GM18951 (cell line): Measurements from ENCODE around the gene HPS3.

ENCODE experiments used
- POLR2A ChIP-seq: IDR thresholded peaks from 4 replicates; pipeline ENCODE4 v1.6.1; 2011; ENCODE audit warnings: mild to moderate bottlenecking; ENCODE audit not compliant: insufficient read length, insufficient read depth; ENCODE audit errors: extremely low read depth
- in situ Hi-C: fragments of 300-500 bp; cut with MboI; formaldehyde crosslinking; loops from one replicate; pipeline ENCODE4 v1.12.0; 2022; ENCODE audit warnings: low sequenced_read_pairs, mixed read lengths, inconsistent platforms; ENCODE audit not compliant: unreplicated experiment

The HPS3 gene

DNA sequence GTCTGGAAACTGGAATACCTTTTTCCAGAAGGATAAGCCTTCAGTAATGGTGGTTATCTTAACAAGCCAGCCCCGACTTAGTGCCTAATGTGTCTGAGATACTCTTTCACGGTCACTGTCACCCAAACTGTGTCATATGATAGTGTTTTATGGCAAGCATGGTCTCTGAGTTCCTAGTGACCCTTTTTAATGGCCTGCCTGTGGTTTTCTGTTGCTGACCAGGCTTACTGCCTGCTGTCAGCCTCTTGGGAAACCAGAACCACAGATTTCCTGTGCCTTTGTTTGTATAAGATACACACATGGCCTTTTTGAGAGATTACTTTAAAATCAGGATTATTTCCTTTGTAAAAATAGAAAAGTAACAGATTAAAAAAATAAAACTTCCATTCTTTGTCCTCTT lies 22.4 kb downstream of the HPS3 start:
- in situ Hi-C loops: no loop called here
- TF ChIP-seq POLR2A: no peak

DNA sequence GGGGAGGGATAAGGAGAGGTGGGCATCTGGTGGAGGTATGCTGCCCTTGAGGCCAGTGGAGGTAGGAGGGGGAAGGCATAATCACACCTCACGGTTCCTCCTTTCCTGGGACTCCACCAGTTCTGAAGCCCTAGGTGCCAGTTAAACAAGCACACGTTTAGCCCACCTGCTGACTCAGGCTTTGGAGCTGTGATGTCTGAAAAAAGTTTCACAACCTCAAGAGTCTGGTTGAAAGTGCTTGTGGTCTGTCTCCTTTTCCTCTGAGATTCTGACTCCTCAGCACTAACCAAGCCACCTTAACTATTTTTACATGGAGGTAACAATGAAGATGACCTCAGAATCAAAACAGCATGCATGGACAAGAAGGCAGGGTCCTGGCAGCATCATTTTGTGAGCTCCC lies 23.0 kb downstream of the HPS3 start:
- in situ Hi-C loops: no loop called here
- no peak for TF ChIP-seq POLR2A

DNA sequence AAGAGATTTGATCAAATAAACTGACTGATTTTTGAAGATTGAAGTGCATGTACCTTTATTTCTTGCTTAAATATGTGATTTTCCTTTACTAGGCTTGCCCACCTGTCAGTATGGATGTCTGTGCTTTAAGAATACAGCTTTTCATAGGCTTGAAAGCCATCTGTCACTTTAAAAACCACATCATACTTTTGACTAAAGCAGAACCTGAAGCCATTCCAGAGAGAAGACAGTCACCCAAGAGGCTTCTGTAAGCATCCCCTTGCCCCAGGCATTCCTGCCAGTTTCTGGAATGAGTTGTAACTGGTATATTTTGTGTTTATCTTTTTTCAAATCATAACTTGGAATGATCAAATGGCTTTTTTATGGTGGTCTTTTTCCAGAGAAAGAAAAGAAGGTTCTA lies 24.0 kb downstream of the HPS3 start:
- no peak for TF ChIP-seq POLR2A
- in situ Hi-C loops: no loop called here

DNA sequence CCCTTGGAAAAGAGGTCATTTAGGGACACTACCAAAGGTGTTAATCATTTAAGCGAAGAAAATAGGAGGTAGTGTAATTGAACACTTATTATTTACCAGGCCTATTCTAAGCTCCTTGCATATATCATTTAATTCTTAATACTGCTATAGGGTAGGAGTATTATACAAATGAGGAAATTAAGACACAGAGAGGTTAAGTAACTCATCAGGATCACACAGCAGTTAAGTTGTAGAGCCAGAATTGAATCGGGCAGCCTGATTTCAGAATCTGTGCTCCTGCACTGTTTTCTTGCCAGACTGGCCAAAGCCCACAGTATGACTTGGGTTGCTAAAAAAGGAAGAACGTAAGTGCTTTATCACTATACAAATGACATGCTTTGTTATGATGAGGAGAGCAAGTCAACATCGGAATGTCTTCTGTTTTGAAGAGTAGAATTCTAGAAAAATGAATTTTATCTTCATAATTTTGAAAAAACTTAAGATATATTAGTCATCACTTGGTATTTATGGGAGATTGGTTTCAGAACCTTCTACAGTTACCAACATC lies 31.4 kb downstream of the HPS3 start:
- in situ Hi-C loops: no loop called here
- TF ChIP-seq POLR2A: no peak

DNA sequence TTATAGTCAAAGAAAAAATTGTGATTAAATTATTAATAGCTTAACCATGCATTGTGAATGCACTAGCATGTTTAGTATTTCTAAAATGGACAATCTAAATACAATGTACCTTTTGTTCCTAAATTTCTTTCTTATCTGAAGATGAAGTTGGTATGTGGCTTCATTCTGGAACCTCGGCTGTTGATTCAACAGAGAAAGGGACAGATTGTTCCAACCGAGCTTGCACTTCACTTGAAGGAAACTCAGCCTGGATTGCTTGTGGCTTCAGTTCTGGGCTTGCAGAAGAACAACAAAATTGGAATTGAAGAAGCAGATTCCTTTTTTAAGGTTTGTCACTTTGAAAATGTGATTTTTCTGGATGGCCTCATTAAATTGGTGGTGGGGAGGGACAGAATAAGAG lies 32.6 kb downstream of the HPS3 start:
- in situ Hi-C loops: no loop called here
- no peak for TF ChIP-seq POLR2A

DNA sequence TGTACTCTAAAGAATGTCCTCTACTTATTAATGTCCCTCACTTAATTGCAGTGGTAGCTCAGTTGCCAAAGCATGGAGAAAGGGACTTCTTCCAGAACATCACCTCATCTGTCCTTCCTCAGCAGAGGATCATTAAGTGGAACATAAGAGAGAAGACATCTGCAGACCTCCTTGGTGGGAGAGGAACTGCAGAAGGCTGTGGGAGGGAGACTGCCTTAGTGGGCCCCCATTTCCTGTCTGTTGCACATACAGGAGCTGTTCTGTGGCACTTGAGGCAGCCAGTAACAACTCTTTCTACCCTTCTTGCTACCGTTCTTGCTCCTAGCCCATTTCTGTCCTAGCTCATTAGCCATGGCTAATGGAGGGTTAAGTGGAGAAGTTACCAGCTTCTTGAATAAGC lies 33.6 kb downstream of the HPS3 start:
- in situ Hi-C loops: no loop called here
- TF ChIP-seq POLR2A: no peak

DNA sequence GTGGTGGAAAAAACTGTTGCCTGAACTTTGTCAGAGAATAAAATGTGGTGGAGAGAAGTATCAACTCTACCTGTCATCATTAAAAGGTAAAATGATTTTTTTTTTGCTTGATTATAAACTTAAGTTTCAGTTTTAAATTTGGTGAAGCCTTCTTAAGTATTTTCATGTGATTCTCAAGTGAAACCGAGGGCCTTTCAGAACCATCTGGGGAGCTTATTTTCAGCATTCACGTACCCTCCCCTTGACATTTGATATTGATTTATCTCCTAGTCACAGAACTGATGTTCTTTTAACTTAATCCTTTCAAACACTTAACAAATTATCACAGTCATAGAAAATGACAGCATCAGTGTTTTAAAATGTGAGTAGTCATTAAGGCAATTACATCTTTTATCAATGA lies 38.5 kb downstream of the HPS3 start:
- in situ Hi-C loops: no loop called here
- no peak for TF ChIP-seq POLR2A

DNA sequence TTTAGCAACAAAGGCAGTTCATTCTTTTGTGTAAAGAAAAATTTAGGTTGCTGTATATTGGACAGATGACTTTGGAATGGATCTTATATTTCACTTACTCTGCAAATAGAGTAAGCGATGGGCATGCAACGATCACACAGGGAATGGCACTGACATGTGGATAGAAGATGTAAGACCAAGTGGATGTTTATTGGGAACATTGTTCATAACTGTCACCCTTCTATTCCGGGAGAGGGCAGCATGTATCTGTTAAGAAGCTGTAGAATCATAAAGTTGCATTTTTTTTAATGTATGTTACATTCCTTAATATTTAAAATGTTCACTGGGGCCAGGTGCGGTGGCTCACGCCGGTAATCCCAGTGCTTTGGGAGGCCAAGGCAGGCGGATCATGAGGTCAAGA lies 41.2 kb downstream of the HPS3 start:
- in situ Hi-C loops: no loop called here
- TF ChIP-seq POLR2A: no peak

DNA sequence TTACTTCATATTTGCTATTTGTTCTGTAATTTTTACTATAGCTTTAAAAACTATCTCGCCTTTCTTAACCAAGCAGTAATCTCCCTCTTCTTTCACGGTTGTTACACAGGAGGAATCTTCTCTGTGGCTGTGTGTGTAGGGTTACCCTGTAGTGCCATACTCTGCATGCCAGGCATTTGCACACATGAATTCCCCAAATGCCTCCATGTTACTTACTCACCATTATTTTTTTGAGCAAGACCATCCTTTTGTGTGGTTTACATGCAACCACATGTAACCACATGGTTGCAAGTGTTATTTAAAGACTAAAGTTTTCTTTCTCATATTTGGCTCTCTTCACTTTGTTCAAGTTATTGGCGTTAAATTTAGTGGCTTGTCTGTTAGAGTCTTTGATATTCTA lies 45.5 kb downstream of the HPS3 start:
- no peak for TF ChIP-seq POLR2A
- in situ Hi-C loops: no loop called here

DNA sequence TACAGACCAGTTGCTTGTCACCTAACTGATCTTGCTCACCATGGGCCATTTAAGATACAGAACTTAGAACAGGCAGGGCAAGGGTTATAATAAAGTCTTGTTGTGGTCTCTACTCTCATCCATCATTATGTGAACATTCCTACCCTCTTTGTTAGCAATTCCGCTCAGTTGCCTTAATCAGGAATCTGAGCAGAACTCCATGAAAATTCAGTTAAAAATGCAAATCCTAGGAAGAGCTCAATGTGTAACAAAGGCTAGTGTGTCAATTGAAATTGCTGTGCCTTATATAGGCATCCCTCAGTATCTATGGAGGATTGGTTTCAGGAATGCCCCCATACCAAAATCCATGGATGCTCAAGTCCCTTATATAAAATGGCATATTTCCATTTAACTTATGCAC lies 47.7 kb downstream of the HPS3 start:
- in situ Hi-C loops: no loop called here
- TF ChIP-seq POLR2A: no peak

DNA sequence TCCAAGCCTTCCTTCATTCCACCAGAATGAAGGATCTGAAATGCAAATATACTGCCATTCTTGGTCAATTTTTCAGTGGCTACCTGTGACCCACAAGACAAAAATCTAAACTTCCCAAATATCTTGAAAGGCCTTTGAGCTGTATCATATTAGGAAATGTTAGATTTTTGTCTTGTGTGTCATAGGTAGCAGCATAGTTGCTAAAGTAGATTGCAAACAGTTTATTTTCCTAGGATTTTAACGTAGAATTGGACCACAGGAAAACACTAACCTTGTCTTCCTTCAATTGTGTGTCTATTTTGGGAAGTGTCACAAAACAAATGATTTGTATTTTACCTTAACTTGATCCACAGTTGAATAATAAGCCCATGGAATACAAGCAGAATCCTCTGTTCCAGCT lies 49.8 kb downstream of the HPS3 start:
- in situ Hi-C loops: no loop called here
- TF ChIP-seq POLR2A: no peak

DNA sequence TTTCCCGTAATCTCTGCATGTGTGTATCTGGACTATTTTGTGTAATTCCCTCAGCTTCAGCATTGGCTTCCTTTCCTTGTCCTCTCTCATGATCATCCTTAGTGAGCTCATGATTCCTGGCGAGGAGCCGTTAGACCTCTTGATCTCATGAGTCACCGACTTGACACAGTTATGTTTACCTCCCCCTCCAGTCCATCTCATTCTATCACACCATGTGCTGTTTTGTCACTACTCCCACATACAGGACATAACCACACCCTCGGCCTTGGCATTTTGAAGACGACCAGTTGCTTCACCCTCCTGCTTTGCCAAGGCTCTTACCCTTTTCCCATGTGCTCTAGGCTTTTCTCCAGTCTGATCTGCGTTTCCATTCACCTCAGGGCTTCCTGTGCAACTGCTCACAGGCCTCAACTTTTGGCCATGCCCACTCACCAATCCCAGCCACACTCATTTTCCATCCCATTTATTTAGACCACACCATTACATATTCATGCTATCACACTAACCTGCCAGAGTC lies 50.7 kb downstream of the HPS3 start:
- in situ Hi-C loops: no loop called here
- no peak for TF ChIP-seq POLR2A

DNA sequence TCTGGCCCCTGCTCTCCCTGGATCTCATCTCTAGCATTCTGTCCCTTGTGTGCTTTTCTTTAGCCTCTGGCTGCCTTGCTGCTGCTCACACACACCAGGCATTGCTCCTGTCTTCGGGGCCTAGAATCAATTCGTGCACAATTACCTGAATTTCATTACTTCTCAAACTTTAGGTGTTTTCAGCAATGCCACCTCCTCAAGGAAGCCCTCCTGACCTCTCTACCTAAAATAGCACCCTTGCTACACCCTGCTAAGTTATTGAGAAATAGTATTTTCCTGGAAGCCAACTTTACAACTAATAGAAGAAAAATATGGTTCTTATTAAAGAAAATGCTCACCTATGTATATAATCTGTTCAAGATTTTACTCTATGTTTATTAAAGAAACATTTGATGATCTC lies 51.7 kb downstream of the HPS3 start:
- TF ChIP-seq POLR2A: no peak

DNA sequence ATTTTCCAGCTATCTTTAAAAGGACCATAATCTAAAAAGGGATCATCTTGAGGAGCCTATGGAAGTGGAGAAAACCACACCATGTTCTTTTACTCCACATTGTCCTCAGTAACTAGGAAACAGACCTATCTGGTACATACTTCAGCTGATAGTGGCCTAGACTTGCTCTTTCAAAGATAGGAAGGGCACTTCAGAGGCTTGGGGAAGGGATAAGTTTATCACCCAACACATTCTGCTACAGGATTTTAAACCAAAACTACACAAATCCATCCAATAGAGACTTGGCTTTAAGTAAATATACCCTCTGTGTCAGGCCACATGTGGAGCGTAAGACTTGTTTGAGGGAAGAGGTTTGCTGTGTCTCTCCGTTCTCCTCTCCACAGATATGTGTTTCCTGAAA lies 56.8 kb downstream of the HPS3 start:
- no peak for TF ChIP-seq POLR2A
- in situ Hi-C loops: no loop called here

More for the DNA sequence above, 51.7 kb downstream of the HPS3 start:
- in situ Hi-C loops: no loop called here

DNA sequence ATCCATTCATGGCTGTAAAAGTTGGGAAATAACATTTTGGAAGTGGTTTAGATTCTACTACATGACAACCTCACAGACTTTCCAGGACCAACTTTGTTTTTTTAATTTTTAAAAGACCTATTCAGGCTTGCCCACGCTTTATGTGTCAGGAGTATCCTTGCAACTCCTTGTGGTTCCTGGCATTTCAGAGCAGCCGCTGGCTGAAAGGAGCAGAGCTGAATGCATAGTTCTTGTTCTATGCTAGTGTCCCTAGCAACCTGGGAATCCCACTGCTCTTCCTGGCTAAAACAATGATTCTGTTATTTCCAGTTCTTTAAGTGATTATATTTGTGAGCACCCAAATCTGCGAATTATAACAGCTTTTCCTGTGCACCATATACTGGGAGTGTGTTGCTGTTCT lies 57.3 kb downstream of the HPS3 start:
- TF ChIP-seq POLR2A: no peak
- in situ Hi-C loops: no loop called here
